Measurements from ENCODE around the gene CIITA.
A peak's percentile ranks its signal among the peaks of the same experiment; 100 is the strongest.

Gene CIITA

DNA sequence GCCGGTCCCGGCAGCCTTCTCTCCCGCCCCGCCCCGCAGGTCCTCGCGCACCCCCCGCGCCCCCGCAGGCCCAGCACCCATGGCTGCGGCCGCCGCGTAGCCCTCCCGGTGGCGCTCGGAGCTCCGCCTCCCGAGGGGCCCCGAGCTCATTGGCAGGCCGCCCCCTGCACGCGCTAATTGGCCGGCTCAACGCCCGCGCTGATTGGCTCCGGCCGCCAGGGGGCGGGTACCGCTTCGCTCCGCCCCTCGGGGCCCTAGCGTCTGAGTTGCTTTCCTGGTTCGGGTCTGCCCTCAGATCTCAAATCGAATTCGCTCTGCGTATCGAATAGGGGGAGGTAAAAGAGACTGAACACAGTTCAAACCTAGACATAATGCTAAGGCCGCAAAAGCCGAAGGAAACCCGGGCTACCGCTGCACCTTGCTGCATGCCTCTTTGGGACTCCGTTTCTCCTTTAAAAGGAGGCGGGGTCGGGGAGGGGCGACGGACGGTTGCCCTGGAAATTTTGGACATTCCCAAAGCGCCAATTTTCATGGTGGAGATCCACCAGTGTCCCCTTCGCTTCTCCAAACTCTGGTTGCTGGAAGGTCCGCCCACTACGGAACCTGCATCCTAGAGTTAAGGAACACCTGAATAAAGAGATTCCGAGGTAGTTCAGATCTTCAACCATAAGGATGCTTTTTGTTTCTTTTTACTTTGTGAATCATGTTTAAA is 65.5 kb downstream of the CIITA start, which contains the start of gene DEXI:
DEXI (minus strand) TSS at position 117 of the 712 bp plus-strand sequence. CDS start 463 bp downstream, outside the sequence.
- Histone ChIP-seq H3K27ac (peak within 1 kb of the TSS; percentile 62 to 88 (median 83)), H3K27me3 (no peaks in the 10 kb centered on the region), H3K9ac (peak within 1 kb of the TSS; percentile 85 to 92 (median 88)), H3K9me3 (replicated peaks in 1 of 11) (no peaks in the 10 kb centered on the region), H4K20me1 (peaks cover 39 to 72% (median 68%) of the 10 kb centered on the region in 11 experiments), H3K4me3 (peak within 1 kb of the TSS; percentile 73 to 84 (median 78)), H3K4me2 (peak within 1 kb of the TSS; percentile 90 to 100 (median 99)), H3K36me3 (peaks cover 0 to 8% (median 0%) of the 10 kb centered on the region in 11 experiments; a peak in 1 of 22 replicates), H3K4me1 (peaks cover 73 to 84% (median 81%) of the 10 kb centered on the region in 10 experiments)
- TF ChIP-seq Cebpa-rat (IDR thresholded peaks at IDR 0.05) = no peak

DNA sequence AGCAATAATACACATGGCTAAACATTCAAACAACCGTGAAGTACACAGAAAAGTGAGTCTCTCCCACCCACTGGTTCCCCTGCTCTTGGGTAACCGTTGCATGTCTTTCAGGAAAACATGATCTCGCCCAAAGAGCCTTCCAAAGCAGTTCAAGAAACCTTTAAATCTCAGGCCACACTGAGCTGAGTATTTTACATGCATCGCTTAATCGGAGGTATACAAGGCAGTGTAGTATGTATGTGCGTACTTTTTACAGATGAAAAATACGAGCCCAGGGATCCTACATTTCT is 66.0 kb downstream of the CIITA start:
- H4K20me1 ChIP-seq = peaks cover 34 to 69% (median 63%) of the 10 kb centered on the region in 11 experiments
- H3K4me3 ChIP-seq = peak overlapping the region in 9 of 10 experiments; percentile 73 to 84 (median 79); a peak in 12 of 20 replicates
- H3K4me2 ChIP-seq = peak overlapping the region; percentile 67 to 100 (median 86)
- no peak for TF ChIP-seq Cebpa-rat (IDR thresholded peaks at IDR 0.05)
- peak overlapping the region in 6 of 11 experiments; percentile 80 to 88 (median 83); a peak in 3 of 22 replicates for H3K27ac ChIP-seq
- H3K4me1 ChIP-seq = peaks cover 68 to 82% (median 78%) of the 10 kb centered on the region in 10 experiments
- peaks cover 0 to 8% (median 0%) of the 10 kb centered on the region in 11 experiments; a peak in 1 of 22 replicates for H3K36me3 ChIP-seq
- H3K9ac ChIP-seq = peak overlapping the region in 1 of 11 experiments; percentile 90; a peak in 1 of 22 replicates
- no peaks in the 10 kb centered on the region for H3K27me3 ChIP-seq
- H3K9me3 ChIP-seq (replicated peaks in 1 of 11) = no peaks in the 10 kb centered on the region

DNA sequence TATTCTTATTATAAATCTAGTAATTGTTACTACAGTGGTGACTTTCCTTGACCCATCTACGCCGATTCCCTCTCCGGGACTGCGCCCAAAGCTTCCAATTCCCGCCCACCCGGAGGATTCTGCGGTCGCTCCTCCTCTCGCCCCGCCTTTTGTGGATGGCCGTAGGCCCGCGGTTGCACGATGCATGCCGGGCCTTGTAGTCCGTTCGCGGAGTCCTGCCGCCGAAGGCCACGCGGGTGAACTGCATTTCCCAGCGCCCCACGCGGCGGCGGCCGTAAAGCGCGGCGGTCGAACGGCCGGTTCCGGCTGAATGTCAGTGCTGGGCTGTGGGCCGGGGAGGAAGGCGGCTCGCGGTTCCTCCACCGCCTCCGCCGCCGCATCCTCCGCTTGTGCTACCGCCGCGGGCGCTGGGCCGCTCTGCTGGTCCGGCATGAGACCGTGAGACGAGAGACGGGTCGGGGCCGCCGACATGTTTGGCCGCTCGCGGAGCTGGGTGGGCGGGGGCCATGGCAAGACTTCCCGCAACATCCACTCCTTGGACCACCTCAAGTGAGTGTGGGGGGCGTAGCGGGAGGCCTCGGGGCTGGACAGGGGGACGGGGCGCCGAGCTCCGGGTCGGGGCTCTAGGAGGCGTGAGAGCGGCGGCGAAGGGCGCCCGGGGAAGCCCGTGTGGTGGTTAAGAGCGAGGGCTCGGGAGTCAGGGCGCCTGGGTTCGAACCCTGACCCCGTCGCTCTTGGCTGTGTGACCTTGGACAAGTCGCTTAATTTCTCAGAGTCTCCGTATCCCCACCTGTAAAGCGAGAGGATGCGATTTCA is 67.5 kb downstream of the CIITA start, which contains the start of gene CLEC16A:
CLEC16A (plus strand) TSS at position 316 of the 816 bp plus-strand sequence; CDS start at position 470, 154 bp downstream.
- TF ChIP-seq Cebpa-rat (IDR thresholded peaks at IDR 0.05) = no peak
- Histone ChIP-seq H3K4me1 (peaks cover 66 to 82% (median 76%) of the 10 kb centered on the region in 10 experiments), H3K4me2 (peak within 1 kb of the TSS; percentile 78 to 100 (median 92)), H3K9me3 (replicated peaks in 1 of 11) (no peaks in the 10 kb centered on the region), H3K4me3 (peak within 1 kb of the TSS; percentile 68 to 95 (median 88)), H3K9ac (peak within 1 kb of the TSS; percentile 78 to 92 (median 87)), H4K20me1 (peaks cover 26 to 69% (median 58%) of the 10 kb centered on the region in 11 experiments), H3K36me3 (peaks cover 0 to 5% (median 0%) of the 10 kb centered on the region in 11 experiments; a peak in 1 of 22 replicates), H3K27me3 (no peaks in the 10 kb centered on the region), H3K27ac (peak within 1 kb of the TSS; percentile 64 to 85 (median 79))

DNA sequence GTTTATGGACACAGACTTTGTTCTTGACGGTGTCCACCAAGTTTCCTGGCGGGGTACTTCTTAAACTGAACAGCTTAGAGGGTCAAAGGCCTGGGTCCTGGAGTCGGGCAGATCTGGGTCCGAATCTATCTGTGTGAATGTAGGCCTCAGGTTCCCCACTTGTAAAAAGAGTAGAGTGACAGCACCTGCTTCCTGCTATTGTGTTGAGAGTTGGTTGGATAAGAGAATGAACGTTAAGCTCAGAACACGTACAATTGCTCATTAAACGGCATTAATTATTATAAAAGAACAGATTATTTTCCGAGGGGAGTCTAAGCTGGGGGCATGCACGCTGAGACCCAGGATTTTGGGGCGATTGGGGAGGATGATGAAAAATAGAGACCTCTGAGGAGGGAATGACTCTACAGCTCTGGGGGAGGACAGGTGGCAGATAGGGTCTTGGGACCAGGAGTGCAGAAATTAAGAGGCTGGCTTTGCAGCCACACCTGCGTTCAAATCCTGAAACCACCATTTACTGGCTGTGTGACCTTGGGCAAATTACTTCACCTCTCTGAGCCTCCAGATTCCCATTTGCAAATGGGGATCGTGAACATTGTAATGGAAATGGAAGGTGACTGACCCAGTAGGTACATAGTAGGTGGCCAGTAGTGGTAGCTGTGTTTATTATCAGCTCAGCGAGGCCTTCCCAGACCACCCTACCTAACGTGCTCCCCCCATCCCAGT is 68.2 kb downstream of the CIITA start:
- peak overlapping the region; percentile 78 to 99 (median 90) for H3K4me2 ChIP-seq
- H4K20me1 ChIP-seq = peaks cover 18 to 69% (median 58%) of the 10 kb centered on the region in 11 experiments
- peak overlapping the region; percentile 78 to 92 (median 87) for H3K9ac ChIP-seq
- TF ChIP-seq Cebpa-rat (IDR thresholded peaks at IDR 0.05) = no peak
- H3K4me3 ChIP-seq = peak overlapping the region; percentile 68 to 95 (median 88)
- no peaks in the 10 kb centered on the region for H3K36me3 ChIP-seq
- H3K9me3 ChIP-seq (replicated peaks in 1 of 11) = no peaks in the 10 kb centered on the region
- H3K4me1 ChIP-seq = peaks cover 66 to 82% (median 76%) of the 10 kb centered on the region in 10 experiments
- H3K27me3 ChIP-seq = no peaks in the 10 kb centered on the region
- H3K27ac ChIP-seq = peak overlapping the region; percentile 64 to 85 (median 79)

DNA sequence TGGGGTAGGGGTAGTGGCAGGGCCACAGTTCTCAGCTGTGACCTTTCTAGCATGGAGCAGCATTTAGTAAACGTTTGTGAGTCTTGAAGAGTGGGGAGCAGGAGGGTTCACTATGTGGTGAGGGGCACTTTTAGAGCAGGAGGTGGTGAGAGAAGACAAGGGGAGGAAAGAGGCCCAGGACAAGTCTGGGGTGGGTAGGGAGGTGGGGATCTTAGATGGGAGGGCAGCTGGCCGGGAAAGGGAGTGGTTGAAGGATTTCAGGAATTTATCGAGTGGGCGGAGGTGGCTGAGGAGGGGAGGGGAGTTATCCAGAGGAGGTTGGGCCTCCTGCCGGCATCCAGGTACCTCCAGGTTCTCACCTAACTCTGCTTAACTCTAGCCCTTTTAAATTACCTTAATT is 69.3 kb downstream of the CIITA start:
- peaks cover 9 to 69% (median 56%) of the 10 kb centered on the region in 11 experiments; a peak in 20 of 22 replicates for H4K20me1 ChIP-seq

DNA sequence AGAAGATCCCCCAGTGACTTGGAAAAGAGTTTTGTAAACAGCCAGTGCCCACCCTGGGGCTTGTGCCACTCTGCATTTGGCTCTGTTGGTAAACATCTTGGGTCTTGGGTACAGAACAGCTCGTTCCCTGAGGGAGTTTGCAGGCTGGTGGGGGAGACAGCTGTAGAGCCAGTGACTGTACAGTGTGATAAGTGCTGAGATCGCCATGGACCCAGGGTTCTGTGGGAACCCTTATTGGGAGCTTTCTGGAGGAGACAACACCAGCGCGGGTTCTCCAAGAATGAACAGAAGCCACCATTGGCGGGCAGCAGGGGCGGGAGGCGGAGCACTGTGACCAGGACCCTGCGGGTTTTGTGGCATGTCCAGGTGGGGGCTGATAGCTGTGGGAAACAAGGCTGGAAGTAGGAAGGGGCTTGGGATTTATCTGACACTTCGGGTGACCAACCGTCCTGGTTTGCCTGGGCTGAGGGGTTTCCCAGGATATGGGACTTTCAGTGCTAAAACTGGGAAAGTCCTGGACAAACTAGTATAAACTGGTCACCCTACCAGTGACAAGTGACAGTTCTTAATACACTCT is 70.3 kb downstream of the CIITA start:
- Histone ChIP-seq H3K4me3 (no peak overlapping the region), H3K36me3 (no peaks in the 10 kb centered on the region), H3K4me2 (peak overlapping the region; percentile 78 to 99 (median 90); a peak in 21 of 22 replicates), H3K9ac (0 out of 22 replicates have a peak overlapping the region, but pooled peaks of 1 of the 11 experiments have one; percentile 7), H3K9me3 (replicated peaks in 1 of 11) (no peaks in the 10 kb centered on the region), H3K27me3 (no peaks in the 10 kb centered on the region), H3K27ac (peak overlapping the region in 2 of 11 experiments; percentile 2 to 13; a peak in 2 of 22 replicates), H4K20me1 (peaks cover 9 to 74% (median 61%) of the 10 kb centered on the region in 11 experiments; a peak in 19 of 22 replicates), H3K4me1 (peaks cover 61 to 76% (median 72%) of the 10 kb centered on the region in 10 experiments)
- no peak for TF ChIP-seq Cebpa-rat (IDR thresholded peaks at IDR 0.05)

More for the DNA sequence above, 69.3 kb downstream of the CIITA start:
- Histone ChIP-seq H3K4me3 (0 out of 20 replicates have a peak overlapping the region, but pooled peaks of 3 of the 10 experiments have one; percentile 15 to 95 (median 92)), H3K4me2 (peak overlapping the region; percentile 78 to 99 (median 90)), H3K4me1 (peaks cover 61 to 77% (median 73%) of the 10 kb centered on the region in 10 experiments), H3K27ac (no peak overlapping the region), H3K9me3 (replicated peaks in 1 of 11) (no peaks in the 10 kb centered on the region), H3K36me3 (no peaks in the 10 kb centered on the region), H3K9ac (peak overlapping the region in 8 of 11 experiments; percentile 7 to 92 (median 88); a peak in 8 of 22 replicates), H3K27me3 (no peaks in the 10 kb centered on the region)
- no peak for TF ChIP-seq Cebpa-rat (IDR thresholded peaks at IDR 0.05)

DNA sequence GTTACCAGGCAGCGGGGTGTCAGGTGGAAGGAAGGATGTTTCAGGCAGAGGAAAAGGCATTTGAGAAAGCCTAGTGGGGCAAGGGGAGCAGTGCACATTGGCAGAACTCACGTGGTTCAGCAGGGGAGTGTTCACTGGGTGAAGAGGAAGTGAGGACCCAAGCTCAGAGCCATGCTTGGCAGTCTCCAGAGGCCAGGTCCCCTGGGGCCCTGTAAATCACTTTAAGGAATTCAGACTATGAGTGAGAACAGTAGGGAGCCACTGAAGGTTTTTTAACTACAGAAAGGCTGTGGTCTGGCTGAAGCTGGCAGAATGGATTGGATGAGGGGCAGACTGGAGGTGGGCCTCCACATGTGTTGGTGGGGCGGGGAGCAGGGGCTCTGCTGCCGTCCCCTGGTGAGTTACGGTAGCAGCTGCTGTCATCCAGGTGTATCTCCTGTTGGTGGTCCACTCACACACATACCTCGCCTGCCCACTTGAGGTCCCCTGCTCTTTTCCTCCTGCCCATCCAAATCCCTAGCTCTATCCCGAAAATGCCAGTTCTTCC is 72.5 kb downstream of the CIITA start:
- Histone ChIP-seq H3K27ac (peak overlapping the region; percentile 10 to 67 (median 48); a peak in 16 of 22 replicates), H3K9me3 (replicated peaks in 1 of 11) (no peaks in the 10 kb centered on the region), H4K20me1 (peaks cover 14 to 94% (median 71%) of the 10 kb centered on the region in 11 experiments; a peak in 21 of 22 replicates), H3K9ac (peak overlapping the region in 4 of 11 experiments; percentile 16 to 46 (median 34); a peak in 5 of 22 replicates), H3K36me3 (no peaks in the 10 kb centered on the region), H3K27me3 (no peaks in the 10 kb centered on the region), H3K4me2 (peak overlapping the region; percentile 71 to 92 (median 80)), H3K4me3 (0 out of 20 replicates have a peak overlapping the region, but pooled peaks of 1 of the 10 experiments have one; percentile 4), H3K4me1 (peaks cover 61 to 78% (median 72%) of the 10 kb centered on the region in 10 experiments)
- no peak for TF ChIP-seq Cebpa-rat (IDR thresholded peaks at IDR 0.05)

Data from BLaER1 treated with 17β-estradiol and CSF1 and Interleukin-3, amounts not matched to agents 10 nM and 100 nM (cell line).